SK-N-SH treated with all-trans-retinoic acid at 6 μM for 48 hours (cell line): ENCODE data around the gene ST6GALNAC4.

Experiments used
- ATAC-seq: fragments of 200-7000 bp; cut with Tn5 transposase; 3 replicates; pipeline ENCODE4 v1.9.1; 2020; ENCODE audit warnings: mild to moderate bottlenecking, moderate library complexity
- ARNTL ChIP-seq: fragments of 450-650 bp; formaldehyde crosslinking; IDR thresholded peaks from 2 replicates; pipeline ENCODE4 v1.5.0; 2020; ENCODE audit warnings: low read depth, mild to moderate bottlenecking, moderate library complexity, borderline replicate concordance
- BACH2 ChIP-seq: fragments of 250-450 bp; sonication (Bioruptor Pico); IDR thresholded peaks from 2 replicates; pipeline ENCODE4 v1.9.0; 2021; ENCODE audit warnings: mild to moderate bottlenecking, borderline replicate concordance
- CREB5 ChIP-seq: fragments of 250-450 bp; sonication (Bioruptor Pico); IDR thresholded peaks from 2 replicates; pipeline ENCODE4 v1.5.1; 2020; ENCODE audit warnings: low read depth, mild to moderate bottlenecking, moderate library complexity
- CSDC2 ChIP-seq: fragments of 250-450 bp; sonication (Bioruptor Pico); IDR thresholded peaks from 2 replicates; pipeline ENCODE4 v1.5.0; 2020; ENCODE audit warnings: mild to moderate bottlenecking, moderate library complexity
- ESRRG ChIP-seq: fragments of 250-450 bp; sonication (Bioruptor Pico); IDR thresholded peaks from 2 replicates; pipeline ENCODE4 v1.6.1; 2021; ENCODE audit warnings: mild to moderate bottlenecking
- GLIS3 ChIP-seq: fragments of 250-450 bp; sonication (Bioruptor Pico); IDR thresholded peaks from 2 replicates; pipeline ENCODE4 v1.5.0; 2020; ENCODE audit warnings: mild to moderate bottlenecking, moderate library complexity
- ISL1 ChIP-seq: fragments of 250-450 bp; sonication (Bioruptor Pico); IDR thresholded peaks from 2 replicates; pipeline ENCODE4 v2.1.2; 2022; ENCODE audit warnings: mild to moderate bottlenecking, moderate library complexity
- OSR1 ChIP-seq: fragments of 250-450 bp; sonication (Bioruptor Pico); IDR thresholded peaks from 2 replicates; pipeline ENCODE4 v1.8.0; 2022; ENCODE audit warnings: moderate library complexity, mild to moderate bottlenecking, inconsistent platforms
- PATZ1 ChIP-seq: fragments of 250-450 bp; sonication (Bioruptor Pico); IDR thresholded peaks from 2 replicates; pipeline ENCODE4 v1.8.0; 2020; ENCODE audit warnings: mild to moderate bottlenecking, moderate library complexity, borderline replicate concordance
- PPARA ChIP-seq: fragments of 250-450 bp; sonication (Bioruptor Pico); IDR thresholded peaks from 2 replicates; pipeline ENCODE4 v1.5.0; 2020; ENCODE audit warnings: mild to moderate bottlenecking, borderline replicate concordance
- RARB ChIP-seq: fragments of 250-450 bp; sonication (Bioruptor Pico); IDR thresholded peaks from 2 replicates; pipeline ENCODE4 v1.8.0; 2021; ENCODE audit warnings: mild to moderate bottlenecking, moderate library complexity
- SNAI2 ChIP-seq: fragments of 250-450 bp; sonication (Bioruptor Pico); IDR thresholded peaks from 2 replicates; pipeline ENCODE4 v1.5.0; 2020; ENCODE audit warnings: mild to moderate bottlenecking, moderate library complexity
- TCF4 ChIP-seq: fragments of 250-450 bp; sonication (Bioruptor Pico); IDR thresholded peaks from 2 replicates; pipeline ENCODE4 v1.8.0; 2021; ENCODE audit warnings: mild to moderate bottlenecking, moderate library complexity, borderline replicate concordance
- TOX ChIP-seq: fragments of 250-450 bp; sonication (Bioruptor Pico); IDR thresholded peaks from 2 replicates; pipeline ENCODE4 v1.8.0; 2021; ENCODE audit warnings: mild to moderate bottlenecking, moderate library complexity, borderline replicate concordance
- ZC3H10 ChIP-seq: fragments of 250-450 bp; sonication (Bioruptor Pico); IDR thresholded peaks from 2 replicates; pipeline ENCODE4 v1.5.1; 2021; ENCODE audit warnings: mild to moderate bottlenecking, moderate library complexity
- ZFP3 ChIP-seq: fragments of 250-450 bp; sonication (Bioruptor Pico); IDR thresholded peaks from 2 replicates; pipeline ENCODE4 v1.5.0; 2020; ENCODE audit warnings: mild to moderate bottlenecking, moderate library complexity
- ZFP30 ChIP-seq: fragments of 450-650 bp; formaldehyde crosslinking; IDR thresholded peaks from 2 replicates; pipeline ENCODE4 v1.5.0; 2022; ENCODE audit warnings: mild to moderate bottlenecking, moderate library complexity
- ZNF565 ChIP-seq: fragments of 450-650 bp; formaldehyde crosslinking; conservative IDR thresholded peaks from 2 replicates; pipeline ENCODE4 v1.5.0; 2020; ENCODE audit warnings: low read depth, mild to moderate bottlenecking, moderate library complexity
- ZNF70 ChIP-seq: fragments of 450-650 bp; formaldehyde crosslinking; IDR thresholded peaks from 2 replicates; pipeline ENCODE4 v1.5.0; 2020; ENCODE audit warnings: mild to moderate bottlenecking, moderate library complexity
- ZNF8 ChIP-seq: fragments of 450-650 bp; formaldehyde crosslinking; IDR thresholded peaks from 2 replicates; pipeline ENCODE4 v1.5.0; 2020; ENCODE audit warnings: mild to moderate bottlenecking, moderate library complexity
- TF ChIP-seq, protein P1 (sequence below): fragments of 250-450 bp; sonication (Bioruptor Pico); IDR thresholded peaks from 2 replicates; pipeline ENCODE4 v1.5.0; 2020; ENCODE audit warnings: mild to moderate bottlenecking, moderate library complexity
- TF ChIP-seq, protein P2 (sequence below): fragments of 250-450 bp; sonication (Bioruptor Pico); IDR thresholded peaks from 2 replicates; pipeline ENCODE4 v1.5.1; 2021; ENCODE audit warnings: mild to moderate bottlenecking, moderate library complexity
- TF ChIP-seq, protein P3 (sequence below): fragments of 250-450 bp; sonication (Bioruptor Pico); IDR thresholded peaks from 2 replicates; pipeline ENCODE4 v1.8.0; 2021; ENCODE audit warnings: low read depth, mild to moderate bottlenecking, moderate library complexity, borderline replicate concordance

Gene ST6GALNAC4

GRCh38 chr9:127941062-127941960, 24.5 kb upstream of the ST6GALNAC4 start:
- TF ChIP-seq CREB5 (CRISPR knock-in tag) (no peak), ZFP3 (CRISPR knock-in tag) (no peak), GLIS3 (CRISPR knock-in tag) (no peak), ZNF70 (CRISPR knock-in tag) (no peak)
- no peak for ATAC-seq

DNA sequence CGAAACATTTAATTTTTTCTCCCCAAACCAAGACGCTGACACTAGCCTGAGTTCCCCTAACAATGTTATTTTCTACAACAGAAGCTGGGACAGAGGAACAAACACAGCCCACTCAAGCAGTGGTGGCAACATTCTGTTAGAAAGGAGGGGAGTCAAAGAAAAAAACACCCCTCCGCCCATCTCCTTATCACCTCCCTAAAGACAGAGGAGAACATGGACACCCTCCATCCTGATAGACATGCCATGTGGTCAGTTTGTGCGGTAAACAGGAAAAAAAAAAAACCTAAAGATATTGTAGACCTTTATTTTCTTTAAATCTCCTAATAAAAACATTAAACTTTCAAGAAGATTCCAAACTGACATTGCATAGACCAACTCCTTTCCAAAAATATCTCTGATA, 23.8 kb upstream of the ST6GALNAC4 start:
- ATAC-seq: no peak
- TF ChIP-seq ZNF70 (CRISPR knock-in tag) (no peak), GLIS3 (CRISPR knock-in tag) (no peak), ZC3H10 (CRISPR knock-in tag) (no peak), ISL1 (CRISPR knock-in tag) (no peak), ESRRG (CRISPR knock-in tag) (no peak), SNAI2 (CRISPR knock-in tag) (no peak), TOX (no peak), PPARA (CRISPR knock-in tag) (no peak), ZNF8 (CRISPR knock-in tag) (no peak), RARB (CRISPR knock-in tag) (no peak), ZFP30 (CRISPR knock-in tag) (no peak), ARNTL (CRISPR knock-in tag) (no peak), ZFP3 (CRISPR knock-in tag) (no peak), CSDC2 (CRISPR knock-in tag) (no peak), BACH2 (no peak), PATZ1 (CRISPR knock-in tag) (no peak)
- TF ChIP-seq, protein P1, sequence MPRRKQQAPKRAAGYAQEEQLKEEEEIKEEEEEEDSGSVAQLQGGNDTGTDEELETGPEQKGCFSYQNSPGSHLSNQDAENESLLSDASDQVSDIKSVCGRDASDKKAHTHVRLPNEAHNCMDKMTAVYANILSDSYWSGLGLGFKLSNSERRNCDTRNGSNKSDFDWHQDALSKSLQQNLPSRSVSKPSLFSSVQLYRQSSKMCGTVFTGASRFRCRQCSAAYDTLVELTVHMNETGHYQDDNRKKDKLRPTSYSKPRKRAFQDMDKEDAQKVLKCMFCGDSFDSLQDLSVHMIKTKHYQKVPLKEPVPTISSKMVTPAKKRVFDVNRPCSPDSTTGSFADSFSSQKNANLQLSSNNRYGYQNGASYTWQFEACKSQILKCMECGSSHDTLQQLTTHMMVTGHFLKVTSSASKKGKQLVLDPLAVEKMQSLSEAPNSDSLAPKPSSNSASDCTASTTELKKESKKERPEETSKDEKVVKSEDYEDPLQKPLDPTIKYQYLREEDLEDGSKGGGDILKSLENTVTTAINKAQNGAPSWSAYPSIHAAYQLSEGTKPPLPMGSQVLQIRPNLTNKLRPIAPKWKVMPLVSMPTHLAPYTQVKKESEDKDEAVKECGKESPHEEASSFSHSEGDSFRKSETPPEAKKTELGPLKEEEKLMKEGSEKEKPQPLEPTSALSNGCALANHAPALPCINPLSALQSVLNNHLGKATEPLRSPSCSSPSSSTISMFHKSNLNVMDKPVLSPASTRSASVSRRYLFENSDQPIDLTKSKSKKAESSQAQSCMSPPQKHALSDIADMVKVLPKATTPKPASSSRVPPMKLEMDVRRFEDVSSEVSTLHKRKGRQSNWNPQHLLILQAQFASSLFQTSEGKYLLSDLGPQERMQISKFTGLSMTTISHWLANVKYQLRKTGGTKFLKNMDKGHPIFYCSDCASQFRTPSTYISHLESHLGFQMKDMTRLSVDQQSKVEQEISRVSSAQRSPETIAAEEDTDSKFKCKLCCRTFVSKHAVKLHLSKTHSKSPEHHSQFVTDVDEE: no peak
- TF ChIP-seq, protein P2, sequence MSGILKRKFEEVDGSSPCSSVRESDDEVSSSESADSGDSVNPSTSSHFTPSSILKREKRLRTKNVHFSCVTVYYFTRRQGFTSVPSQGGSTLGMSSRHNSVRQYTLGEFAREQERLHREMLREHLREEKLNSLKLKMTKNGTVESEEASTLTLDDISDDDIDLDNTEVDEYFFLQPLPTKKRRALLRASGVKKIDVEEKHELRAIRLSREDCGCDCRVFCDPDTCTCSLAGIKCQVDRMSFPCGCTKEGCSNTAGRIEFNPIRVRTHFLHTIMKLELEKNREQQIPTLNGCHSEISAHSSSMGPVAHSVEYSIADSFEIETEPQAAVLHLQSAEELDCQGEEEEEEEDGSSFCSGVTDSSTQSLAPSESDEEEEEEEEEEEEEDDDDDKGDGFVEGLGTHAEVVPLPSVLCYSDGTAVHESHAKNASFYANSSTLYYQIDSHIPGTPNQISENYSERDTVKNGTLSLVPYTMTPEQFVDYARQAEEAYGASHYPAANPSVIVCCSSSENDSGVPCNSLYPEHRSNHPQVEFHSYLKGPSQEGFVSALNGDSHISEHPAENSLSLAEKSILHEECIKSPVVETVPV: no peak
- TF ChIP-seq, protein P3, sequence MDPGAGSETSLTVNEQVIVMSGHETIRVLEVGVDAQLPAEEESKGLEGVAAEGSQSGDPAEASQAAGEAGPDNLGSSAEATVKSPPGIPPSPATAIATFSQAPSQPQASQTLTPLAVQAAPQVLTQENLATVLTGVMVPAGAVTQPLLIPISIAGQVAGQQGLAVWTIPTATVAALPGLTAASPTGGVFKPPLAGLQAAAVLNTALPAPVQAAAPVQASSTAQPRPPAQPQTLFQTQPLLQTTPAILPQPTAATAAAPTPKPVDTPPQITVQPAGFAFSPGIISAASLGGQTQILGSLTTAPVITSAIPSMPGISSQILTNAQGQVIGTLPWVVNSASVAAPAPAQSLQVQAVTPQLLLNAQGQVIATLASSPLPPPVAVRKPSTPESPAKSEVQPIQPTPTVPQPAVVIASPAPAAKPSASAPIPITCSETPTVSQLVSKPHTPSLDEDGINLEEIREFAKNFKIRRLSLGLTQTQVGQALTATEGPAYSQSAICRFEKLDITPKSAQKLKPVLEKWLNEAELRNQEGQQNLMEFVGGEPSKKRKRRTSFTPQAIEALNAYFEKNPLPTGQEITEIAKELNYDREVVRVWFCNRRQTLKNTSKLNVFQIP (CRISPR knock-in tag): no peak

DNA sequence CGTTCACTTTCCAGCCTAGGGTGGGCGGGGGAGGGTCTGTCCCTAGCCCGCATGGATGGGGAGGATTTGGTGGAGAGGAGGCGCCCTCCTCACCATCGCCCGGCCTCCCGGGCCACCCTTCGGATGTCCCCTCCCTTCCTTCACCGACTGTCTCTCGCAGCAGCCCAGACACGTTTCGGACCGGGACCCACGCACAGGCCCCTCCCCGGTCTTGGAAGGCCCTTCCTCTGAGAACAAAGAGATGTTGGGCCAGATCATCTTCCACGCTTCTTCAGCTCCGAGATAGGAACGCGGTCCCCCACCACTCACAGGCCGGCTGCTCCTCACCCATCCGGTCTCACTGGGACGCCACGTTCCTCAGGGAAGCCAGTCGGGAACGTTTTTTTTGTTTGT, 21.5 kb upstream of the ST6GALNAC4 start:
- no peak for ATAC-seq
- TF ChIP-seq TCF4 (CRISPR knock-in tag) (no peak), ZNF565 (CRISPR knock-in tag) (no peak), OSR1 (CRISPR knock-in tag) (no peak), ZFP30 (CRISPR knock-in tag) (no peak), ESRRG (CRISPR knock-in tag) (no peak), ZNF70 (CRISPR knock-in tag) (no peak), ZFP3 (CRISPR knock-in tag) (no peak), ZNF8 (CRISPR knock-in tag) (no peak), GLIS3 (CRISPR knock-in tag) (no peak), ZC3H10 (CRISPR knock-in tag) (no peak), BACH2 (no peak), SNAI2 (CRISPR knock-in tag) (no peak)
- TF ChIP-seq, protein P2: no peak
